ENCODE data around the gene ST14.

- no peak for TF ChIP-seq EZH2 (IDR thresholded peaks at IDR 0.05; ENCODE audit: insufficient read depth, poor library complexity, severe bottlenecking)
- no peak for TF ChIP-seq EZH2phosphoT487 (IDR thresholded peaks at IDR 0.05; ENCODE audit: insufficient read depth, low read depth)
Measured at GRCh38 chr11:130190371-130190881, 30.8 kb downstream of the ST14 start.
